Astrocyte of the spinal cord (primary cell): ENCODE measurements around the gene SCRN2.

ENCODE experiments used
- DNase-seq: peaks from one replicate; pipeline ENCODE4 v3.0.0; 2011; ENCODE audit warnings: low read depth, low spot score
- H3K4me3 ChIP-seq: 2 replicates; pipeline ENCODE4 v1.5.1; 2011; ENCODE audit warnings: low read depth, mild to moderate bottlenecking, low read length, moderate library complexity
- in situ Hi-C: cut with HindIII; loops from 2 replicates; pipeline ENCODE4 v1.10.0; 2017; ENCODE audit warnings: low sequenced_read_pairs
- TF ChIP-seq, protein P1 (sequence below): IDR thresholded peaks from 2 replicates; pipeline ENCODE4 v1.5.1; 2012; ENCODE audit warnings: low read depth, mild to moderate bottlenecking, low read length, inconsistent platforms

SCRN2 gene

DNA sequence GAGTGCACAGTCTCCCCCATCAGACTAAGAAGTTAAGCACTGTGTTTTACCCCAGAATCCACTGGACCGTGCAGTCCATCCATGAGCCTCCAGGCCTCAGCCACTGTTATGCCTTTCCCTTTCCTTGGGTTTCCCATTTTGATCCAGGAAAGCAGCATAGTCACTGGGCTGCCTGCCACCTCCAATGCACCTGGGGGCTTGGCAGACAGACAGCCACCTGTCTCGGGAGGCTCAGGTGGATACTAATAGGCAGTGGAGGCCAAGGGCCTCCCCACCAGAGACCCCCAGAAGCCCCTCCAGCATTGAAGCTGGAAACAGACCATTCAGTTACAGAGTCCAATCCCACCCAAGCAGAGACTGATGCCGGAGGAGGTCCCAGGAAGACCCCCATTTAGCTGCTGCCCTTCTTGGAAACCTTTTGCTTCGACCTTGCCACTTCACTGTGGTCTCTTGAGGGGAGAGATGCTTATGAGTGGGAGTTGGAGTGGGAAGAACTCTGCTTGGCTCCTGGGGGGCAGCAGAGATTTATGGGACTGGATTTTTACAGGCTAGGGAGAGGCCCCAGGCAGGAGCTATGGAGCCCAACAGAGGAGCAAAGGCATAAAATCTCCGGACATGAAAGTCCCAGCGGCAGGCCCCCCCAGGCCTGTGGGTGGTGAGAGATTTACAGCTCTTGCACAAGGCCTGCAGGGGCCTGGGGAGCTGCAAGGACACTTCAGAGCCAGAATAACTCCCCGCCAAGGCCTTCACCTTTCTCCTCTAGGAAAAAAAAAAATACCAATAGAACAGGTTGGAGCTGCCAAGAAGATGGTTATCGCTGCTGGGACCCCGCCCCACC, 42.7 kb upstream of the SCRN2 start:
- TF ChIP-seq, protein P1, sequence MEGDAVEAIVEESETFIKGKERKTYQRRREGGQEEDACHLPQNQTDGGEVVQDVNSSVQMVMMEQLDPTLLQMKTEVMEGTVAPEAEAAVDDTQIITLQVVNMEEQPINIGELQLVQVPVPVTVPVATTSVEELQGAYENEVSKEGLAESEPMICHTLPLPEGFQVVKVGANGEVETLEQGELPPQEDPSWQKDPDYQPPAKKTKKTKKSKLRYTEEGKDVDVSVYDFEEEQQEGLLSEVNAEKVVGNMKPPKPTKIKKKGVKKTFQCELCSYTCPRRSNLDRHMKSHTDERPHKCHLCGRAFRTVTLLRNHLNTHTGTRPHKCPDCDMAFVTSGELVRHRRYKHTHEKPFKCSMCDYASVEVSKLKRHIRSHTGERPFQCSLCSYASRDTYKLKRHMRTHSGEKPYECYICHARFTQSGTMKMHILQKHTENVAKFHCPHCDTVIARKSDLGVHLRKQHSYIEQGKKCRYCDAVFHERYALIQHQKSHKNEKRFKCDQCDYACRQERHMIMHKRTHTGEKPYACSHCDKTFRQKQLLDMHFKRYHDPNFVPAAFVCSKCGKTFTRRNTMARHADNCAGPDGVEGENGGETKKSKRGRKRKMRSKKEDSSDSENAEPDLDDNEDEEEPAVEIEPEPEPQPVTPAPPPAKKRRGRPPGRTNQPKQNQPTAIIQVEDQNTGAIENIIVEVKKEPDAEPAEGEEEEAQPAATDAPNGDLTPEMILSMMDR, result no peak
- in situ Hi-C loops, result no loop called here

DNA sequence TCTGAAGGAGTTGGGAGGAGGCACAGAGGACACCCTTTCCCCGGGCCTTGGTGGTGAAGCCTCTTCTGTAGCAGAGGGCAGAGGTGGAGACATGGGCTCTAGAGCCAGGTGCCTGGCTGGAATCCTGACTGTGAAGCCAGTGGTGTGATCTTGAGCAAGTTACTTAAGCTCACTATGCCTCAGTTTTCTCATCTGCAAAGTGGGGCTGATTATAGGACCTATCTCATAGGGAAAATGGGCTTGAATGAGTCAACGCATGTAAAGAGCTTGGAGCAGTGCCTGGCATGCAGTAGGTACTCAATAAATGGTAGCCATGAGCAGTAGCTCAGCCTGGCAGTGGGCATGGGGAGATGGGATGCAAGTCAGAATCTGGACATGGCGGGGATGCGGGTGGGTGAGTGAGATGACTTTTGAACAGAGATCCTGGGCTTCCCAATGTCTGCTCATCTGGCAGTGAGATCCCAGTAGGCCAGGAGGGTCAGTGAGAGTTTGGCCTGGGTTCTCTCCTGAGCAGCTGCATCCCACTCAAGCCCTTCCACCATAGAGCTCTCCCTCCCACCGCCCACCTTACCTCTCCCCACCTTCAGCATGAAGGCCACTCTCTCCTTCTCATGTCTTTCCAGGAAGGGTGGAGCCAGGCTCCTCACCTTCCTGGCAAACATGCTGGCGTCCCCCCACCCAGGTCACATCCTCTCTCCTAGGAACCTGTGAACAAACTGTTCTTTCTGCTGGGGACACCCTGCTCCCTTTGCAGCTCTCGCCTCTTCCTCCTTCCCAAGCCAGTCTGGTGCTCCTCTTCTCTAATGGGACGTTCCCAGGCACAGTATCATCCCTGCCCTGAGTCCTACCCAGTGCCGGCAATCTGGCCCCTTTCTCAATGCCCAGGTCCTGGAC, 41.9 kb upstream of the SCRN2 start:
- TF ChIP-seq, protein P1, result no peak

More for the DNA sequence above, 42.7 kb upstream of the SCRN2 start:
- DNase-seq, result no peak
- no peak overlapping the region for H3K4me3 ChIP-seq

DNA sequence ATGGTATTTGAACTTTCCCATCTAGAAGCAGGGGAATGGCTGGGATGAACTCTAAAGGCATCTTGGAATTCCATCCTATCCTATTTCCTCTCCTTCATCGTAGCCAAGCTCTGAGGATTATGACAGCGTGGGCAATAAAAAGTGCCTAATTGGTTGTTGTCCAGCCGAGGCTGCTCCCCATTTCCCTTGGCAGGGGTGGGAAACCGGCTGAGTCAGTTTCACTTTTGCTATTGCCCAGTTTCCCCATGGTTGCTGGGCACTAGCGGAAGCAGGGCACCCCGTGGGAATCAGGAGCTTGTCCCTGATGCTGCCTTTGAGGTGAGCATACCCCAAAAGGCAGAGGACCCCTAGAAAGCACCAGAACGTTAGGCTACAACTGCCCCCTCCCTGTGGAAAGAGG, 41.2 kb upstream of the SCRN2 start:
- no peak overlapping the region for H3K4me3 ChIP-seq
- TF ChIP-seq, protein P1, result no peak
- no peak for DNase-seq
- in situ Hi-C loops, result no loop called here

More for the DNA sequence above, 41.9 kb upstream of the SCRN2 start:
- DNase-seq, result no peak
- in situ Hi-C loops, result no loop called here
- no peak overlapping the region for H3K4me3 ChIP-seq

DNA sequence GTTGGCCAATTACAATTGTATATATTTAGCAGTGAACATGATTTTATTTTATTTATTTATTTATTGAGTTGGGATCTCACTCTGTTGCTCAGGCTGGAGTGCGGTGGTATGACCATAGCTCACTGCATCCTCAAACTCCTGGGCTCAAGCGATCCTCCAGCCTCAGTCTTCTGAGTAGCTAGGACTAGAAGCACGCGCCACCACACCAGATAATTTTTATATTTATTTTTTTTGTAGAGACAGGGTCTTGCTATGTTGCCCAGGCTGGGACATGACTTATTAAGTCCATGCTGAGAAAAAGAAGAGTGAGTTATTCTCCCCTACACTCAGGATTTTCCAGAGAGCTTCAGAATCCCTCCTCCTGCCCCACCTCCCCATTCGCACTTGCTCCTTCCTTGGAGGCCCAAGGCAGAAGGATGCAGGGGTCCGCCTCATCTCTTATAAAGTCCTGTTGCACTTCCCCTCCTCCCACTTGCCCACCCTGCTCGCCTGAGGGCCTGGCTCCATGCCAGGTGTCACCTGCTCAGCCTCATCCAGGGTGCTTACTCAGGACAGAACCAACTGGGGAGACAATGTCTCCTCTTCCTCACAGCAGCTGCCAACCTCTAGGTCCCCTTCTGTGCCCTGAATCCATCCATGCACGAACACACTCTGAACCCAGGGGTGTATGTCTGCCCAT, 38.8 kb upstream of the SCRN2 start:
- no peak for DNase-seq
- in situ Hi-C loops, result no loop called here
- TF ChIP-seq, protein P1, result no peak
- no peak overlapping the region for H3K4me3 ChIP-seq

DNA sequence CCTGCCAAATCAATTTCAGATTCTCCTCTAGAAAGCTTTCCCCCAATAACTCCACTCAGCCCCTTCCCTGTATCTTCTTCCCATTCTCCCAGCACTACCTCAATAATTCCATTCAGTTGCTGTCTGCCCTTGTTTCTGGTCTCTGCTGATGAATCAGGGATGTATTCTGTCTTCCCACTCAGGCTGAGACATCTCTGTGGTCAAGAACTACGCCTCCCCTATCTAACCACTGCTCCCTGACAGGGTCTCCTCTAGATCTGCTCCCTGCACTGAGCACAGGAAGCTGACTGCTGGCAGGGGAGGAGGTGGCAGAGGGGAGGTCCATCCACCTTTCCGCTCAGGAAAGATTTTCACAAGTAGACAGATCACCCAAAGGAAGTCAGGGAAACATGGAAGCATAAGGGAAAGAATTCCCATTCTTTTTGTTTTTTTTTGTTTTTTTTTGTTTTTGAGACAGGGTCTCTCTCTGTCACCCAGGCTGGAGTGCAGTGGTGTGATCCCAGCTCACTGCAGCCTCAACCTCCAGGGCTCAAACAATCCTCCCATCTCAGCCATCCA, 38.0 kb upstream of the SCRN2 start:
- TF ChIP-seq, protein P1, result no peak
- H3K4me3 ChIP-seq, result no peak overlapping the region
- in situ Hi-C loops, result no loop called here
- peak; percentile 16 for DNase-seq
